MM.1S (cell line): Measurements from ENCODE around the gene GOSR2.

Source experiments
- DNase-seq: peaks from one replicate; pipeline ENCODE4 v3.0.0-alpha.2; 2015
- H2AFZ ChIP-seq: fragments of 300-600 bp; sonication (generic); 2 replicates; pipeline ENCODE4 v1.6.0; 2016; ENCODE audit warnings: antibody characterized with exemption, low read length
- H3F3A ChIP-seq: fragments of 300-600 bp; sonication (generic); 2 replicates; pipeline ENCODE4 v1.6.1; 2016; ENCODE audit warnings: mild to moderate bottlenecking, antibody characterized with exemption, low read length, moderate library complexity, mixed read lengths; ENCODE audit not compliant: insufficient read depth
- H3K27ac ChIP-seq: fragments of 300-600 bp; sonication (generic); 2 replicates; pipeline ENCODE4 v1.5.1; 2016; ENCODE audit warnings: mild to moderate bottlenecking, low read length
- H3K27me3 ChIP-seq: fragments of 300-600 bp; sonication (generic); replicated peaks from 2 replicates; pipeline ENCODE4 v1.6.0; 2016; ENCODE audit warnings: low read length; ENCODE audit not compliant: insufficient read depth
- H3K36me3 ChIP-seq: fragments of 300-600 bp; sonication (generic); replicated peaks from 2 replicates; pipeline ENCODE4 v1.6.1; 2016; ENCODE audit warnings: mild to moderate bottlenecking, low read length, mixed read lengths; ENCODE audit not compliant: insufficient read depth
- H3K4me1 ChIP-seq: fragments of 300-600 bp; sonication (generic); 2 replicates; pipeline ENCODE4 v1.6.1; 2016; ENCODE audit warnings: low read length, mixed read lengths
- H3K4me2 ChIP-seq: fragments of 300-600 bp; sonication (generic); 2 replicates; pipeline ENCODE4 v1.6.0; 2016; ENCODE audit warnings: low read depth, low read length
- H3K4me3 ChIP-seq: fragments of 300-600 bp; sonication (generic); 2 replicates; pipeline ENCODE4 v1.5.1; 2016; ENCODE audit warnings: low read length, mixed read lengths
- H3K79me2 ChIP-seq: fragments of 300-600 bp; sonication (generic); 2 replicates; pipeline ENCODE4 v1.6.1; 2016; ENCODE audit warnings: mixed run types, low read length, mixed read lengths
- H3K9ac ChIP-seq: fragments of 300-600 bp; sonication (generic); 2 replicates; pipeline ENCODE4 v1.6.1; 2016; ENCODE audit warnings: low read length, mixed read lengths
- H3K9me2 ChIP-seq: fragments of 300-600 bp; sonication (generic); replicated peaks from 2 replicates; pipeline ENCODE4 v1.6.1; 2016; ENCODE audit warnings: mild to moderate bottlenecking, low read length, mixed read lengths; ENCODE audit not compliant: insufficient read depth
- H3K9me3 ChIP-seq: fragments of 300-600 bp; sonication (generic); replicated peaks from 2 replicates; pipeline ENCODE4 v1.6.1; 2016; ENCODE audit warnings: mild to moderate bottlenecking, low read length, mixed read lengths; ENCODE audit not compliant: insufficient read depth
- H4K20me1 ChIP-seq: fragments of 300-600 bp; sonication (generic); 2 replicates; pipeline ENCODE4 v1.6.1; 2016; ENCODE audit warnings: mild to moderate bottlenecking, low read length, moderate library complexity, mixed read lengths; ENCODE audit not compliant: insufficient read depth
- CTCF ChIP-seq: fragments of 300-600 bp; sonication (generic); IDR thresholded peaks from 2 replicates; pipeline ENCODE4 v1.5.1; 2016; ENCODE audit warnings: antibody characterized with exemption, low read length, mixed read lengths
- EZH2 ChIP-seq: fragments of 300-600 bp; sonication (generic); optimal IDR thresholded peaks from 2 replicates; pipeline ENCODE3; 2017; ENCODE audit warnings: low read depth, mild to moderate bottlenecking, antibody characterized with exemption, low read length, mixed read lengths
- EZH2phosphoT487 ChIP-seq: fragments of 300-600 bp; sonication (generic); IDR thresholded peaks from 2 replicates; pipeline ENCODE4 v1.6.1; 2018; ENCODE audit warnings: antibody characterized with exemption, low read length

GOSR2 gene

GRCh38 chr17:46931596-46931995 lies 8.6 kb downstream of the GOSR2 start:
- no peaks in the 10 kb centered on the region for H3K27me3 ChIP-seq
- no peaks in the 10 kb centered on the region for H3K9me3 ChIP-seq
- TF ChIP-seq EZH2phosphoT487 (no peak), CTCF (no peak)
- H3K9me2 ChIP-seq = no peaks in the 10 kb centered on the region
- H3K36me3 ChIP-seq = peaks cover 10% of the 10 kb centered on the region; the same call in 1 of the 2 replicates
- no peak overlapping the region for H3K9ac ChIP-seq
- H3K4me3 ChIP-seq = no peak overlapping the region
- H3F3A ChIP-seq = peaks cover 6% of the 10 kb centered on the region; the same call in 1 of the 2 replicates
- no peak overlapping the region for H3K27ac ChIP-seq
- H3K4me2 ChIP-seq = no peak overlapping the region
- no peaks in the 10 kb centered on the region for H3K4me1 ChIP-seq
- no peak overlapping the region for H2AFZ ChIP-seq
- DNase-seq = no peak
- peaks cover 8% of the 10 kb centered on the region; the same call in 1 of the 2 replicates for H4K20me1 ChIP-seq
- peaks cover 35% of the 10 kb centered on the region for H3K79me2 ChIP-seq

- DNase-seq = no peak
- Histone ChIP-seq H3K9ac (no peak overlapping the region), H3K36me3 (peaks cover 14% of the 10 kb centered on the region; the same call in 1 of the 2 replicates), H3K4me2 (no peak overlapping the region), H3K79me2 (no peaks in the 10 kb centered on the region), H3F3A (0 out of 2 replicates have a peak, but pooled peaks cover 12% of the 10 kb centered on the region), H3K4me3 (no peak overlapping the region), H3K4me1 (no peaks in the 10 kb centered on the region), H2AFZ (no peak overlapping the region), H3K9me2 (no peaks in the 10 kb centered on the region), H3K27ac (no peak overlapping the region), H3K9me3 (no peaks in the 10 kb centered on the region), H4K20me1 (no peaks in the 10 kb centered on the region), H3K27me3 (no peaks in the 10 kb centered on the region)
- no peak for TF ChIP-seq CTCF
- TF ChIP-seq EZH2phosphoT487 = no peak
- no peak for TF ChIP-seq EZH2
Measured at GRCh38 chr17:46935658-46936266, 12.8 kb downstream of the GOSR2 start.

- Histone ChIP-seq H4K20me1 (no peaks in the 10 kb centered on the region), H3K9ac (no peak overlapping the region), H3K4me3 (no peak overlapping the region), H3K9me2 (no peaks in the 10 kb centered on the region), H3K9me3 (no peaks in the 10 kb centered on the region), H3K79me2 (no peaks in the 10 kb centered on the region), H3K27ac (no peak overlapping the region), H3F3A (0 out of 2 replicates have a peak, but pooled peaks cover 12% of the 10 kb centered on the region), H3K4me2 (no peak overlapping the region), H3K27me3 (no peaks in the 10 kb centered on the region), H2AFZ (no peak overlapping the region), H3K4me1 (no peaks in the 10 kb centered on the region), H3K36me3 (peaks cover 7% of the 10 kb centered on the region; the same call in 1 of the 2 replicates)
- peak; percentile 70 for DNase-seq
- TF ChIP-seq EZH2phosphoT487 (no peak), CTCF (peak; percentile 78)
Measured at GRCh38 chr17:46940692-46941404, 17.9 kb downstream of the GOSR2 start.
